Calu3 (cell line): ENCODE results near the gene TF. TPM values are rescaled to one million over a fixed set of nuclear protein-coding genes. Genes with fewer than 3 reads are reported as not detected.

ENCODE experiments used
- BruUV-seq: library from RNA; stranded (reverse); fragments of 400-500 nt; replicated peaks from 2 replicates; lab custom pipeline; 2021; lab: Mats Ljungman, UMichigan
- CTCF ChIA-PET: fragments of 300-600 bp; sonication (Branson Sonifier 250); formaldehyde crosslinking; loops from one replicate; lab custom pipeline; 2022; ENCODE audit warnings: antibody characterized with exemption; lab: Charles Lee
- DNase-seq: peaks from one replicate; pipeline ENCODE4 v3.0.0; 2022
- H3K27ac Mint-ChIP-seq: one replicate; pipeline ENCODE4 v1.8.0; 2022; ENCODE audit warnings: mixed read lengths; ENCODE audit not compliant: unreplicated experiment
- H3K27me3 Mint-ChIP-seq: one replicate; pipeline ENCODE4 v1.8.0; 2022; ENCODE audit warnings: mixed read lengths; ENCODE audit not compliant: unreplicated experiment
- H3K36me3 Mint-ChIP-seq: one replicate; pipeline ENCODE4 v1.8.0; 2022; ENCODE audit warnings: mild to moderate bottlenecking, moderate library complexity, mixed read lengths; ENCODE audit not compliant: insufficient read depth, unreplicated experiment
- H3K4me1 Mint-ChIP-seq: one replicate; pipeline ENCODE4 v1.8.0; 2022; ENCODE audit warnings: mild to moderate bottlenecking, low read depth, mixed read lengths; ENCODE audit not compliant: unreplicated experiment
- H3K4me3 Mint-ChIP-seq: one replicate; pipeline ENCODE4 v1.8.0; 2022; ENCODE audit warnings: mild to moderate bottlenecking, low read depth, moderate library complexity, mixed read lengths; ENCODE audit not compliant: unreplicated experiment
- H3K9me3 Mint-ChIP-seq: one replicate; pipeline ENCODE4 v1.8.0; 2022; ENCODE audit warnings: low read depth, mixed read lengths; ENCODE audit not compliant: unreplicated experiment
- intact Hi-C: fragments of 100-400 bp; cut with micrococcal nuclease; formaldehyde crosslinking; loops from one replicate; pipeline ENCODE4 v1.10.0; 2022; ENCODE audit not compliant: unreplicated experiment
- total RNA-seq: library from RNA; stranded (reverse); gene quantifications from 2 replicates; pipeline ENCODE4 v1.2.3, GENCODE V29; 2022
- TF ChIP-seq, protein P1 (sequence below): fragments of 200-600 bp; IDR thresholded peaks from one replicate; pipeline ENCODE4 v1.8.0; 2022; ENCODE audit warnings: antibody characterized with exemption; ENCODE audit not compliant: unreplicated experiment

The TF gene
- total RNA-seq, 1 experiment from 2014 or later: 1.1 TPM

DNA sequence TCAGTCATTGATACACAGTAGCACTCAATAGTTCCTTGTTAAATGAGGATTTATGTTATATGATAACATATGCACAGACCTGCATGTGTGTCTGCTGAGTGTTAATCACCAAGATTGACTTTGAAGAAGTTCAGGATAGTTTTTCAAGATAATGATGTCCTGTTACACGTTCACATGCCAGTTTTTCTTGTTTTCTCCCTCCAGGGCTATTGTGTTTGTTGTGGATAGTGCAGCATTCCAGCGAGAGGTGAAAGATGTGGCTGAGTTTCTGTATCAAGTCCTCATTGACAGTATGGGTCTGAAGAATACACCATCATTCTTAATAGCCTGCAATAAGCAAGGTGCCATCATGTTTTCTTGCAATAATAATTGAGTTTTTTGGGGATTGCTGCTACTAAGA lies 69.2 kb downstream of the TF start:
- intact Hi-C loops: loop anchor here (10.0 kb wide), 1 partner anchor 369 kb away; no protein-coding TSS in a partner anchor
- no peak overlapping the region for H3K4me3 Mint-ChIP-seq
- TF ChIP-seq, protein P1, sequence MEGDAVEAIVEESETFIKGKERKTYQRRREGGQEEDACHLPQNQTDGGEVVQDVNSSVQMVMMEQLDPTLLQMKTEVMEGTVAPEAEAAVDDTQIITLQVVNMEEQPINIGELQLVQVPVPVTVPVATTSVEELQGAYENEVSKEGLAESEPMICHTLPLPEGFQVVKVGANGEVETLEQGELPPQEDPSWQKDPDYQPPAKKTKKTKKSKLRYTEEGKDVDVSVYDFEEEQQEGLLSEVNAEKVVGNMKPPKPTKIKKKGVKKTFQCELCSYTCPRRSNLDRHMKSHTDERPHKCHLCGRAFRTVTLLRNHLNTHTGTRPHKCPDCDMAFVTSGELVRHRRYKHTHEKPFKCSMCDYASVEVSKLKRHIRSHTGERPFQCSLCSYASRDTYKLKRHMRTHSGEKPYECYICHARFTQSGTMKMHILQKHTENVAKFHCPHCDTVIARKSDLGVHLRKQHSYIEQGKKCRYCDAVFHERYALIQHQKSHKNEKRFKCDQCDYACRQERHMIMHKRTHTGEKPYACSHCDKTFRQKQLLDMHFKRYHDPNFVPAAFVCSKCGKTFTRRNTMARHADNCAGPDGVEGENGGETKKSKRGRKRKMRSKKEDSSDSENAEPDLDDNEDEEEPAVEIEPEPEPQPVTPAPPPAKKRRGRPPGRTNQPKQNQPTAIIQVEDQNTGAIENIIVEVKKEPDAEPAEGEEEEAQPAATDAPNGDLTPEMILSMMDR: no peak
- H3K4me1 Mint-ChIP-seq: no peaks in the 10 kb centered on the region
- no TSS peak for BruUV-seq
- no peaks in the 10 kb centered on the region for H3K27me3 Mint-ChIP-seq
- H3K36me3 Mint-ChIP-seq: peaks cover 40% of the 10 kb centered on the region
- no peaks in the 10 kb centered on the region for H3K9me3 Mint-ChIP-seq
- CTCF ChIA-PET: no interaction called here
- H3K27ac Mint-ChIP-seq: no peak overlapping the region
- DNase-seq: no peak

DNA sequence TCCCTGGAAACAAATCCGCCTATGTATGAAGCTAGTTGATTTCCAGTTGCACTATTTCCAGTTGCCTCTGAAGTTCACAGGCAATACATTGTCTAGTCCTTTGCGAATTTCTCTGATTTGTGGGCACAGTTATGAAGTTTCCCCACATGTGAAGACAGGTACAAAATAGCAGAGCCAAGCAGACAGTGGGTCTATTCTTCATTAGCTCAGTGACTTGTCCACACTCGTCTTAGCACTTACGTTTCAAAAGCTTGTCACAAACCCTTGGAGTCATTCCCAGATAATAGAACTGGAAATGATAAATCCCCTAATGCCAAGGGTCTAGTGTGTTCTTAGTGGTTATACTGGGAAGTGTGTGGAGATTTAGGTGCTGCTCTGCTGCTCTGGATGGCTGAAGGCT lies 73.9 kb downstream of the TF start:
- TF ChIP-seq, protein P1: no peak
- Mint-ChIP-seq H3K27ac (no peak overlapping the region), H3K4me1 (peaks cover 8% of the 10 kb centered on the region), H3K4me3 (no peak overlapping the region), H3K9me3 (no peaks in the 10 kb centered on the region), H3K36me3 (peaks cover 35% of the 10 kb centered on the region), H3K27me3 (no peaks in the 10 kb centered on the region)
- CTCF ChIA-PET: interaction anchor here (0.7 to 1.4 kb wide), 2 partner anchors 20 to 1132 kb away, joined by 3 to 4 read pairs; no protein-coding TSS in a partner anchor
- intact Hi-C loops: no loop called here
- DNase-seq: no peak
- no TSS peak for BruUV-seq

DNA sequence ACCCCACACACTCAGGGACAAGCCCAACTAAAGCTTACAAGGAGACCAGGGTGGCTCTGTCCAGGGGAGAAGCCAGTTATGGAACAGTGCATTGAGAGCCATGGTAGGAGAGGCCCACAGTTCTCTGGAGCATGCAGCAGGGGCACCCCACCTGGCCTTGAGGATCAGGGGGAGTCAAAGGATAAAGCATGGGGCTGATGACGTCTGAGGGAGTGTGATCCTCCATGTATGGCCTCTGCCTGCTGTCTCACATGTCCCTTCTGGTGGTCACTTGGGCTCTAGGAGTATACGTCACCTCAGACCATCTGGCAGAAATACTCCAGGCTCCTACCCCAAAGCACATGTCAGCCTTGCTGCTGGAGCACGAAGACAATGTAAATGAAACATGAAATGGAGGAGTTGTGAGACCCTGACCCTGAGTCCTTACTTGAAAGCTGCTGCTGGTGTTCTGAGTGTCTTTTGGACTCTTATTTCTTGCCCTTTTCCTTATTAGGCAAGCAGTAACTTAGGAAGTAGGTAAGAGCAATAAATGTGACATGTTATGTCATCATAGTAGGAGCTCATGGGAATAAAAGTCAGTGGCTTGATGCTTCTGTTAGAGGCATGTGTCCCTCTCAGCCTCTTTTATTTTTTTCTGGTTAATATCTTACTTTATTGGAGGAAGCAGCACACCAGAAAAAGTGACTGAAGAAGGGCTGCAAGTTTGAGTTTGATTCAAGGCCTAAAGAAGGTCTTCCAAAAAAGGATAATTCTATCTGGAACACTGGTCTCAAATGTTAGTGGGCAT lies 74.9 kb downstream of the TF start:
- TF ChIP-seq, protein P1: no peak
- no peaks in the 10 kb centered on the region for H3K27me3 Mint-ChIP-seq
- H3K27ac Mint-ChIP-seq: peak overlapping the region; percentile 12
- H3K4me1 Mint-ChIP-seq: peaks cover 8% of the 10 kb centered on the region
- intact Hi-C loops: no loop called here
- no peak for DNase-seq
- peaks cover 35% of the 10 kb centered on the region for H3K36me3 Mint-ChIP-seq
- BruUV-seq: no TSS peak
- H3K9me3 Mint-ChIP-seq: no peaks in the 10 kb centered on the region
- CTCF ChIA-PET: interaction anchor here (1.4 kb wide), 1 partner anchor 19 kb away, joined by 4 read pairs; no protein-coding TSS in a partner anchor
- H3K4me3 Mint-ChIP-seq: no peak overlapping the region

DNA sequence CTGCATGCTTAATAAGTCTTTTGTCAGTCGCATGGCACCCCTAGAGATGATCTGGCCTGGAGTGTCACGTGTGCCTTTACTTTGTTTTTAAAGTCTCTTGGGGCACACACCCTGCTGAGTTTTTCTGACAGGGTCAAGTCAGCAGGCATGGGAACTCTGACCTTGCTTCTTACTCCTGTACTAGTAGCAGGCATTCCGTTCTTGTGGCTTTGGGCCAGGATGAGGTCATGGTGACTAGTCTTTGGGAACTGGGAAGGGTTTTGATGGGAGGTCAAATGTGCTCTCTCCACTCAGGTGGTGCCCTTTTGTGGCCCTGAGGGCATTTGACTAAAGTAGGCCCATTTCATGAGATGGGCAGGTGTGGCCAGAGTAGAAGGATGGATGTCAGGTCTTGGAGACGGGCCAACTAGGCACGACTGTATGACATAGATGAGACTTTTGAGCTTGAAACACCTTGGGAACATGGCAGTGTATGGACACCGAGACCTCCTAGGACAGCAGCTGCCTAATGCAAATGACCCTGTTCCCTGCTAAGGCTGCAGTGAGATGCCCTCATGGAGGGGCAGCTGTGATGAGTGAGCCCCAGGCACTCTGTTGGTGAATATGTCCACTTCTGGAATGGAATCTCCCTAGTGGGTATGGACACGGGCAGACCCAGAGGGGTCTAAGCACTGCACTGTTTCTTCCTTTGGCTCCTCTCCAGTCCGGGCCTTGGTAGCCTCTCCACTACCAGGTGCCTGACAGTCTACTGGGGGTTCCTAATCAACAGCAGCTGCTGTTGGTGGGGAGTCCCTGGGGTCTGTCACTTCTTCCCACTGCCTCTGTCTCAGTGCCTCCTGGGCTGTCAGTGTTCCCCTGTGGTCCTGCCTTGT lies 75.8 kb downstream of the TF start:
- CTCF ChIA-PET: no interaction called here

More for the DNA sequence above, 75.8 kb downstream of the TF start:
- H3K9me3 Mint-ChIP-seq: no peaks in the 10 kb centered on the region
- peak; percentile 73 for DNase-seq
- peaks cover 35% of the 10 kb centered on the region for H3K36me3 Mint-ChIP-seq
- no peak overlapping the region for H3K4me3 Mint-ChIP-seq
- BruUV-seq: no TSS peak
- intact Hi-C loops: no loop called here
- TF ChIP-seq, protein P1: peak; percentile 70
- H3K27ac Mint-ChIP-seq: peak overlapping the region; percentile 8
- H3K27me3 Mint-ChIP-seq: no peaks in the 10 kb centered on the region
- peaks cover 8% of the 10 kb centered on the region for H3K4me1 Mint-ChIP-seq
